CD4-positive, alpha-beta memory T cell (primary cell): ENCODE measurements around the gene HERC4. TPM values are rescaled to one million over a fixed set of nuclear protein-coding genes. Genes with fewer than 3 reads are reported as not detected.

Experiments used
- CTCF ChIA-PET: fragments of 350-600 bp; sonication (Branson Sonifier 250); formaldehyde crosslinking; loops from one replicate; lab custom pipeline; 2021; ENCODE audit warnings: inconsistent platforms; ENCODE audit not compliant: partially characterized antibody; lab: Charles Lee
- POLR2A ChIA-PET: fragments of 350-600 bp; sonication (Branson Sonifier 250); formaldehyde crosslinking; loops from one replicate; lab custom pipeline; 2021; ENCODE audit not compliant: partially characterized antibody; lab: Charles Lee
- DNase-seq, 5 donors: peaks; one replicate each; pipeline versions ENCODE4 v3.0.0 to v3.0.0-alpha.2; 2020 to 2022; ENCODE audit warnings: mixed read lengths in 1 of 5
- H3K27ac ChIP-seq: one replicate; pipeline ENCODE4 v1.7.0; 2013; ENCODE audit warnings: low read depth, low read length
- H3K27me3 ChIP-seq: 2 replicates; pipeline ENCODE4 v1.7.0; 2013; ENCODE audit warnings: mild to moderate bottlenecking, low read length, moderate library complexity; ENCODE audit not compliant: insufficient read depth
- H3K36me3 ChIP-seq: 2 replicates; pipeline ENCODE4 v1.7.0; 2013; ENCODE audit warnings: mild to moderate bottlenecking, low read length, moderate library complexity; ENCODE audit not compliant: insufficient read depth
- H3K4me1 ChIP-seq: 2 replicates; pipeline ENCODE4 v1.7.0; 2013; ENCODE audit warnings: mild to moderate bottlenecking, low read length, moderate library complexity; ENCODE audit not compliant: insufficient read depth
- H3K4me3 ChIP-seq, 2 donors: one replicate each; pipeline ENCODE4 v1.7.0; 2013; ENCODE audit warnings: low read length in 2 of 2, mild to moderate bottlenecking in 1 of 2
- H3K9me3 ChIP-seq, 2 donors: one replicate each; pipeline ENCODE4 v1.7.0; 2013; ENCODE audit warnings: low read length in 2 of 2, control low read depth in 1 of 2; ENCODE audit not compliant: control insufficient read depth in 1 of 2
- H3K27ac Mint-ChIP-seq, 7 donors: one replicate each; pipeline ENCODE4 v1.8.0; 2020 to 2021; ENCODE audit warnings: mixed read lengths in 7 of 7, mild to moderate bottlenecking in 6 of 7, inconsistent platforms in 3 of 7, moderate library complexity in 3 of 7
- H3K27me3 Mint-ChIP-seq, 2 donors: one replicate each; pipeline ENCODE4 v1.8.0; 2020 to 2021; ENCODE audit warnings: mixed read lengths in 2 of 2
- H3K36me3 Mint-ChIP-seq, 2 donors: one replicate each; pipeline ENCODE4 v1.8.0; 2020 to 2021; ENCODE audit warnings: mixed read lengths in 2 of 2, inconsistent platforms in 1 of 2, mild to moderate bottlenecking in 1 of 2
- H3K4me1 Mint-ChIP-seq, 4 donors: one replicate each; pipeline ENCODE4 v1.8.0; 2020 to 2021; ENCODE audit warnings: mixed read lengths in 4 of 4, mild to moderate bottlenecking in 1 of 4
- H3K4me3 Mint-ChIP-seq, 8 donors: one replicate each; pipeline ENCODE4 v1.8.0; 2020 to 2021; ENCODE audit warnings: mixed read lengths in 8 of 8, mild to moderate bottlenecking in 7 of 8, moderate library complexity in 6 of 8, inconsistent platforms in 3 of 8
- H3K9me3 Mint-ChIP-seq, 8 donors: one replicate each; pipeline ENCODE4 v1.8.0; 2020 to 2021; ENCODE audit warnings: mixed read lengths in 8 of 8, mild to moderate bottlenecking in 5 of 8, inconsistent platforms in 3 of 8, moderate library complexity in 1 of 8
- intact Hi-C: fragments of 100-400 bp; cut with micrococcal nuclease; formaldehyde crosslinking; loops from one replicate; pipeline ENCODE4 v1.15.1; 2023
- polyA plus RNA-seq, 2 donors: library from polyadenylated mRNA; unstranded; fragments of 300-500 nt; fragmentation: Illumina TruSeq; gene quantifications; one replicate each; pipeline ENCODE4 v1.2.3, GENCODE V29; 2021
- total RNA-seq, 2 experiments: library from RNA; stranded (reverse); gene quantifications; one replicate each; pipeline ENCODE4 v1.2.3, GENCODE V29; 2021

Gene HERC4
- total and polyA plus RNA-seq, 4 experiments from 2014 or later: 15.7 to 117 (median 66.1) TPM

GRCh38 chr10:68103901-68104300, 28.8 kb upstream of the HERC4 start:
- no peaks in the 10 kb centered on the region for H3K36me3 Mint-ChIP-seq
- peaks cover 0 to 3% (median 0%) of the 10 kb centered on the region in 4 donors for H3K4me1 Mint-ChIP-seq
- POLR2A ChIA-PET: no interaction called here
- no peak overlapping the region for H3K4me3 ChIP-seq
- no peak overlapping the region for H3K27ac Mint-ChIP-seq
- DNase-seq: no peak
- H3K27me3 Mint-ChIP-seq: peaks cover 6 to 13% of the 10 kb centered on the region in 2 donors
- no peaks in the 10 kb centered on the region for H3K9me3 ChIP-seq
- H3K27me3 ChIP-seq: no peaks in the 10 kb centered on the region
- no peak overlapping the region for H3K4me3 Mint-ChIP-seq
- CTCF ChIA-PET: no interaction called here
- no peaks in the 10 kb centered on the region for H3K4me1 ChIP-seq
- H3K36me3 ChIP-seq: no peaks in the 10 kb centered on the region
- intact Hi-C loops: no loop called here
- no peak overlapping the region for H3K27ac ChIP-seq
- no peaks in the 10 kb centered on the region for H3K9me3 Mint-ChIP-seq

- Mint-ChIP-seq H3K4me3 (no peak overlapping the region), H3K9me3 (no peaks in the 10 kb centered on the region), H3K27me3 (peaks cover 6 to 13% of the 10 kb centered on the region in 2 donors), H3K36me3 (no peaks in the 10 kb centered on the region), H3K4me1 (peaks cover 0 to 3% (median 0%) of the 10 kb centered on the region in 4 donors), H3K27ac (no peak overlapping the region)
- no peaks in the 10 kb centered on the region for H3K9me3 ChIP-seq
- no peaks in the 10 kb centered on the region for H3K4me1 ChIP-seq
- H3K4me3 ChIP-seq: no peak overlapping the region
- H3K27me3 ChIP-seq: no peaks in the 10 kb centered on the region
- DNase-seq: no peak
- no peaks in the 10 kb centered on the region for H3K36me3 ChIP-seq
- ChIA-PET CTCF (no interaction called here), POLR2A (no interaction called here)
- intact Hi-C loops: no loop called here
- no peak overlapping the region for H3K27ac ChIP-seq
These were observed 28.3 kb upstream of the HERC4 start for GRCh38 chr10:68103261-68103878.

GRCh38 chr10:68101066-68101465, 26.0 kb upstream of the HERC4 start:
- H3K27ac ChIP-seq: no peak overlapping the region
- Mint-ChIP-seq H3K27ac (no peak overlapping the region), H3K4me3 (no peak overlapping the region), H3K36me3 (no peaks in the 10 kb centered on the region), H3K27me3 (peaks cover 0 to 7% of the 10 kb centered on the region in 2 donors), H3K9me3 (no peaks in the 10 kb centered on the region), H3K4me1 (peaks cover 0 to 3% (median 0%) of the 10 kb centered on the region in 4 donors)
- ChIA-PET POLR2A (no interaction called here), CTCF (no interaction called here)
- H3K4me3 ChIP-seq: no peak overlapping the region
- H3K4me1 ChIP-seq: no peaks in the 10 kb centered on the region
- intact Hi-C loops: no loop called here
- no peaks in the 10 kb centered on the region for H3K27me3 ChIP-seq
- no peak for DNase-seq
- H3K36me3 ChIP-seq: no peaks in the 10 kb centered on the region
- no peaks in the 10 kb centered on the region for H3K9me3 ChIP-seq

GRCh38 chr10:68099736-68100135, 24.7 kb upstream of the HERC4 start:
- Mint-ChIP-seq H3K27ac (no peak overlapping the region), H3K27me3 (peaks cover 0 to 3% of the 10 kb centered on the region in 2 donors), H3K36me3 (no peaks in the 10 kb centered on the region), H3K4me1 (no peaks in the 10 kb centered on the region), H3K9me3 (no peaks in the 10 kb centered on the region), H3K4me3 (no peak overlapping the region)
- H3K36me3 ChIP-seq: no peaks in the 10 kb centered on the region
- no peaks in the 10 kb centered on the region for H3K4me1 ChIP-seq
- no peak overlapping the region for H3K27ac ChIP-seq
- ChIA-PET CTCF (no interaction called here), POLR2A (no interaction called here)
- no peak overlapping the region for H3K4me3 ChIP-seq
- H3K9me3 ChIP-seq: no peaks in the 10 kb centered on the region
- DNase-seq: no peak
- intact Hi-C loops: no loop called here
- H3K27me3 ChIP-seq: no peaks in the 10 kb centered on the region

- Mint-ChIP-seq H3K36me3 (no peaks in the 10 kb centered on the region), H3K27me3 (no peaks in the 10 kb centered on the region), H3K4me1 (no peaks in the 10 kb centered on the region), H3K4me3 (no peak overlapping the region), H3K27ac (no peak overlapping the region), H3K9me3 (no peaks in the 10 kb centered on the region)
- Histone ChIP-seq H3K4me1 (no peaks in the 10 kb centered on the region), H3K4me3 (no peak overlapping the region), H3K27ac (no peak overlapping the region), H3K27me3 (no peaks in the 10 kb centered on the region), H3K9me3 (no peaks in the 10 kb centered on the region), H3K36me3 (no peaks in the 10 kb centered on the region)
- ChIA-PET CTCF (no interaction called here), POLR2A (no interaction called here)
- DNase-seq: no peak
- intact Hi-C loops: no loop called here
These were observed 21.9 kb upstream of the HERC4 start for GRCh38 chr10:68096913-68097516.

GRCh38 chr10:68095153-68095552, 20.1 kb upstream of the HERC4 start:
- Mint-ChIP-seq H3K4me3 (no peak overlapping the region), H3K27ac (no peak overlapping the region), H3K4me1 (no peaks in the 10 kb centered on the region), H3K9me3 (no peaks in the 10 kb centered on the region), H3K36me3 (no peaks in the 10 kb centered on the region), H3K27me3 (no peaks in the 10 kb centered on the region)
- ChIA-PET CTCF (no interaction called here), POLR2A (no interaction called here)
- Histone ChIP-seq H3K27ac (no peak overlapping the region), H3K4me1 (no peaks in the 10 kb centered on the region), H3K4me3 (no peak overlapping the region), H3K27me3 (no peaks in the 10 kb centered on the region), H3K36me3 (no peaks in the 10 kb centered on the region), H3K9me3 (no peaks in the 10 kb centered on the region)
- intact Hi-C loops: no loop called here
- no peak for DNase-seq

- no peaks in the 10 kb centered on the region for H3K27me3 Mint-ChIP-seq
- intact Hi-C loops: no loop called here
- DNase-seq: no peak
- no peak overlapping the region for H3K27ac Mint-ChIP-seq
- H3K36me3 Mint-ChIP-seq: no peaks in the 10 kb centered on the region
- H3K4me3 Mint-ChIP-seq: no peak overlapping the region
- H3K4me1 ChIP-seq: no peaks in the 10 kb centered on the region
- no peaks in the 10 kb centered on the region for H3K36me3 ChIP-seq
- no peak overlapping the region for H3K4me3 ChIP-seq
- CTCF ChIA-PET: no interaction called here
- peaks cover 0 to 5% (median 4%) of the 10 kb centered on the region in 4 donors for H3K4me1 Mint-ChIP-seq
- no peak overlapping the region for H3K27ac ChIP-seq
- POLR2A ChIA-PET: no interaction called here
- H3K27me3 ChIP-seq: no peaks in the 10 kb centered on the region
- no peaks in the 10 kb centered on the region for H3K9me3 ChIP-seq
- H3K9me3 Mint-ChIP-seq: no peaks in the 10 kb centered on the region
These were observed 17.4 kb upstream of the HERC4 start for GRCh38 chr10:68092512-68092911.
